HCT116 (cell line): ENCODE measurements around the gene CDC42EP2. TPM values are rescaled to one million over a fixed set of nuclear protein-coding genes. Genes with fewer than 3 reads are reported as not detected.

Source experiments
- ATAC-seq: fragments of 200-7000 bp; cut with Tn5 transposase; 2 replicates; pipeline ENCODE4 v1.9.1; 2020; ENCODE audit warnings: mild to moderate bottlenecking, moderate library complexity
- BruUV-seq: library from RNA; stranded (reverse); fragments of 400-500 nt; replicated peaks from 2 replicates; lab custom pipeline; 2021; lab: Mats Ljungman, UMichigan
- CTCF ChIA-PET: fragments of 300-600 bp; sonication (Branson Sonifier 250); formaldehyde crosslinking; loops from one replicate; lab custom pipeline; 2021; ENCODE audit warnings: antibody characterized with exemption; lab: Charles Lee
- POLR2A ChIA-PET: fragments of 300-600, 350-600 bp; sonication (Branson Sonifier 250); formaldehyde crosslinking; loops from one replicate; lab custom pipeline; 2021; ENCODE audit warnings: antibody characterized with exemption; lab: Charles Lee
- RAD21 ChIA-PET, 2 experiments: fragments of 300-600 bp; sonication (Branson Sonifier 250); formaldehyde crosslinking; loops; one replicate each; lab custom pipeline; 2023; ENCODE audit warnings: low total read pairs in 2 of 2; ENCODE audit not compliant: uncharacterized antibody in 2 of 2, unreplicated experiment in 2 of 2, low non-redundant PET in 1 of 2; lab: Charles Lee
- DNase-seq: peaks from one replicate; pipeline ENCODE4 v3.0.0-alpha.2; 2010; ENCODE audit warnings: low read depth, low spot score
- H2AFZ ChIP-seq: fragments of 200-600 bp; shearing (Covaris generic), sonication (generic); 2 replicates; pipeline ENCODE4 v1.6.1; 2017; ENCODE audit warnings: low read depth, mixed run types, mixed read lengths, antibody characterized with exemption, low read length; ENCODE audit not compliant: poor library complexity, severe bottlenecking
- H3K27ac ChIP-seq: 2 replicates; pipeline ENCODE4 v1.5.1; 2012; ENCODE audit warnings: low read depth, low read length
- H3K27me3 ChIP-seq: fragments of 200-600 bp; sonication (generic); 2 replicates; pipeline ENCODE4 v1.6.1; 2016; ENCODE audit warnings: mixed run types, low read length, mixed read lengths; ENCODE audit not compliant: insufficient read depth
- H3K36me3 ChIP-seq, 2 experiments: fragments of 200-500 bp in 1 of 2; fragments of 200-600 bp in 1 of 2; sonication (Bioruptor generic) in 1 of 2; sonication (generic) in 1 of 2; 2 replicates each; pipeline versions ENCODE4 v1.5.1 to v1.6.1; 2014 to 2016; ENCODE audit warnings: low read length in 2 of 2, inconsistent platforms in 1 of 2, mixed read lengths in 1 of 2, mixed run types in 1 of 2; ENCODE audit not compliant: insufficient read depth in 2 of 2, control insufficient read depth in 1 of 2
- H3K4me1 ChIP-seq, 2 experiments: fragments of 200-600 bp in 1 of 2; sonication (generic) in 1 of 2; 2 replicates each; pipeline versions ENCODE4 v1.5.1 to v1.6.1; 2012 to 2017; ENCODE audit warnings: low read length in 2 of 2, inconsistent platforms in 1 of 2, mild to moderate bottlenecking in 1 of 2, mixed read lengths in 1 of 2, mixed run types in 1 of 2, moderate library complexity in 1 of 2; ENCODE audit not compliant: insufficient read depth in 2 of 2, control insufficient read depth in 1 of 2
- H3K4me2 ChIP-seq: fragments of 200-600 bp; sonication (generic); 2 replicates; pipeline ENCODE4 v1.6.1; 2017; ENCODE audit warnings: mixed run types, low read length, mixed read lengths
- H3K4me3 ChIP-seq, 2 experiments: fragments of 200-600 bp in 1 of 2; sonication (generic) in 1 of 2; replicated peaks in 1 of 2; 2 replicates each; pipeline ENCODE4 v1.5.1; 2011 to 2016; ENCODE audit warnings: low read length in 2 of 2, control low read depth in 1 of 2, low read depth in 1 of 2, mild to moderate bottlenecking in 1 of 2, mixed read lengths in 1 of 2, mixed run types in 1 of 2
- H3K79me2 ChIP-seq: fragments of 200-600 bp; sonication (generic); 2 replicates; pipeline ENCODE4 v1.6.1; 2017; ENCODE audit warnings: mild to moderate bottlenecking, mixed run types, low read length, moderate library complexity, mixed read lengths; ENCODE audit not compliant: insufficient read depth
- H3K9ac ChIP-seq: fragments of 200-600 bp; sonication (generic); 2 replicates; pipeline ENCODE4 v1.6.1; 2016; ENCODE audit warnings: low read length, mixed read lengths
- H3K9me2 ChIP-seq: fragments of 200-600 bp; sonication (generic), shearing (Covaris generic); 2 replicates; pipeline ENCODE4 v1.6.1; 2017; ENCODE audit warnings: mixed run types, mild to moderate bottlenecking, moderate library complexity; ENCODE audit not compliant: insufficient read depth
- H3K9me3 ChIP-seq, 2 experiments: fragments of 200-500 bp in 1 of 2; fragments of 200-600 bp in 1 of 2; sonication (Bioruptor generic) in 1 of 2; sonication (generic) in 1 of 2; 2 replicates each; pipeline ENCODE4 v1.6.1; 2014 to 2017; ENCODE audit warnings: low read length in 2 of 2, mixed read lengths in 2 of 2, inconsistent platforms in 1 of 2, low read depth in 1 of 2, mild to moderate bottlenecking in 1 of 2, mixed run types in 1 of 2, moderate library complexity in 1 of 2; ENCODE audit not compliant: control insufficient read depth in 1 of 2, insufficient read depth in 1 of 2
- H4K20me1 ChIP-seq: fragments of 200-600 bp; sonication (generic), shearing (Covaris generic); 2 replicates; pipeline ENCODE4 v1.6.1; 2017; ENCODE audit warnings: mixed run types, mild to moderate bottlenecking, moderate library complexity; ENCODE audit not compliant: insufficient read depth
- CBX3 ChIP-seq: IDR thresholded peaks from 2 replicates; pipeline ENCODE4 v1.6.1; 2012; ENCODE audit warnings: low read depth
- ELF1 ChIP-seq: IDR thresholded peaks from 2 replicates; pipeline ENCODE4 v1.6.1; 2012; ENCODE audit warnings: low read depth, borderline replicate concordance
- EZH2phosphoT487 ChIP-seq: fragments of 200-600 bp; IDR thresholded peaks from 2 replicates; pipeline ENCODE4 v1.6.1; 2018; ENCODE audit warnings: antibody characterized with exemption, borderline replicate concordance
- POLR2AphosphoS5 ChIP-seq: IDR thresholded peaks from 2 replicates; pipeline ENCODE4 v1.6.1; 2011; ENCODE audit warnings: mild to moderate bottlenecking, low read depth, low read length, moderate library complexity
- RAD21 ChIP-seq: IDR thresholded peaks from 2 replicates; pipeline ENCODE4 v1.6.1; 2012; ENCODE audit warnings: low read depth, mild to moderate bottlenecking
- SP1 ChIP-seq: IDR thresholded peaks from 2 replicates; pipeline ENCODE4 v1.6.1; 2012; ENCODE audit warnings: low read depth
- TCF7L2 ChIP-seq: IDR thresholded peaks from 2 replicates; pipeline ENCODE4 v1.7.0; 2011; ENCODE audit warnings: borderline replicate concordance, inconsistent platforms; ENCODE audit not compliant: insufficient read depth, insufficient read length; ENCODE audit errors: extremely low read depth
- ZFX ChIP-seq: fragments of 450-650 bp; IDR thresholded peaks from 2 replicates; pipeline ENCODE4 v1.6.1; 2017
- ZNF274 ChIP-seq: fragments of 200-500 bp; sonication (Bioruptor generic); IDR thresholded peaks from 2 replicates; pipeline ENCODE4 v1.6.1; 2014; ENCODE audit warnings: mild to moderate bottlenecking, low read depth, low read length, inconsistent platforms
- intact Hi-C: fragments of 100-400 bp; cut with micrococcal nuclease; formaldehyde crosslinking; loops from 2 replicates; pipeline ENCODE4 v1.10.0; 2022
- total RNA-seq: library from RNA; stranded (reverse); gene quantifications from one replicate; pipeline ENCODE4 v1.2.1, GENCODE V29; 2021; ENCODE audit not compliant: unreplicated experiment
- TF ChIP-seq, protein P1 (sequence below): IDR thresholded peaks from 2 replicates; pipeline ENCODE4 v1.6.1; 2012

CDC42EP2 gene
- total RNA-seq, 1 experiment from 2014 or later = 15.4 TPM

DNA sequence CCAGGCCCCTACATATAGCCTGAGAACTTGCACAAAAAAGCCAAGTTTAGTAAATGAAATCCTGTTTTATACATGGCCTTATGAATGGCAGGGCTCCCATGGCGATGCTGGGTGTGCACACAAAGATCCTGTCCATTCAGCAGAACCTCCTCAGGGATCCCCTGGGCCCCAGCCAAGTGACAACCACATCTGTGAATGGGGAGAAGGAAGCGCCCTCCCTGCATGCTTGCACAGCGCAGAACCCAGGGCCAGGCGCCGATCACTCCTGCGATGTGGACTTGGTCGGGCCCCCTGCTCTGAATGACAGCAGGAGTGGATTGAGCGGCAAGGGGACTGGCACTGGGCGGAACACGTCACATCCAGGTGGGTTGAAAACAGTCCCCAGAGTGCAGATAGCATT, 4.5 kb upstream of the CDC42EP2 start (continued):
- TF ChIP-seq TCF7L2 (no peak), RAD21 (no peak), POLR2AphosphoS5 (no peak)

DNA sequence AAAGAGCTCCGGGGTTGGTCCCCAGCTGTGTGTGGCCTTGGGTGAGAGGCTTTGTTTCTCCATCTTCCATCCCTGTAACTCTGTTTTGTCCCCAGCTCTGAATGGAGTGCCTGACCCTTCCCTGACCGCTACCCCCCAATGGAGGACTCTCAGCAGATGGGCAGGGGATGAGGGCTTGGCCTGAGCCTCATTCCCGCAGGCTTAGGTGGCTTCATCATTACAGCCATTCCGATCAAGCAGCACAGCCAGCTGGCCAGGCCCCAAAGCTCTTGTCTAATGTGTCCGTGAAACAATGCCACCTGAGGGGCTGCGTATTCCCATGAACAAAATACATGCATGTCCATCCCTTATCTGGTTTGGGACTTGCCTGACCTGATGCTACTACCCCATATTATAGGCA, 3.9 kb upstream of the CDC42EP2 start:
- ATAC-seq = no peak
- Histone ChIP-seq H2AFZ (no peak overlapping the region), H3K4me1 (peaks cover 10 to 54% of the 10 kb centered on the region in 2 experiments), H3K27ac (no peak overlapping the region), H3K9me2 (no peaks in the 10 kb centered on the region), H3K9ac (no peak overlapping the region), H3K9me3 (no peaks in the 10 kb centered on the region), H3K4me3 (no peak overlapping the region), H3K36me3 (no peaks in the 10 kb centered on the region), H3K27me3 (no peaks in the 10 kb centered on the region), H4K20me1 (no peaks in the 10 kb centered on the region), H3K79me2 (peaks cover 9% of the 10 kb centered on the region), H3K4me2 (no peak overlapping the region)
- ChIA-PET RAD21 (no interaction called here), POLR2A (interaction anchor here (0.6 kb wide), 1 partner anchor 36 kb away, joined by 3 read pairs; no protein-coding TSS in a partner anchor), CTCF (interaction anchor here (0.6 to 1.0 kb wide), 2 partner anchors 19 to 32 kb away, joined by 3 read pairs; no protein-coding TSS in a partner anchor)
- no peak for DNase-seq
- intact Hi-C loops = no loop called here
- TF ChIP-seq, protein P1, sequence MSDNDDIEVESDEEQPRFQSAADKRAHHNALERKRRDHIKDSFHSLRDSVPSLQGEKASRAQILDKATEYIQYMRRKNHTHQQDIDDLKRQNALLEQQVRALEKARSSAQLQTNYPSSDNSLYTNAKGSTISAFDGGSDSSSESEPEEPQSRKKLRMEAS = no peak
- no peak for TF ChIP-seq ELF1
- no peak for TF ChIP-seq EZH2phosphoT487
- no TSS peak for BruUV-seq

DNA sequence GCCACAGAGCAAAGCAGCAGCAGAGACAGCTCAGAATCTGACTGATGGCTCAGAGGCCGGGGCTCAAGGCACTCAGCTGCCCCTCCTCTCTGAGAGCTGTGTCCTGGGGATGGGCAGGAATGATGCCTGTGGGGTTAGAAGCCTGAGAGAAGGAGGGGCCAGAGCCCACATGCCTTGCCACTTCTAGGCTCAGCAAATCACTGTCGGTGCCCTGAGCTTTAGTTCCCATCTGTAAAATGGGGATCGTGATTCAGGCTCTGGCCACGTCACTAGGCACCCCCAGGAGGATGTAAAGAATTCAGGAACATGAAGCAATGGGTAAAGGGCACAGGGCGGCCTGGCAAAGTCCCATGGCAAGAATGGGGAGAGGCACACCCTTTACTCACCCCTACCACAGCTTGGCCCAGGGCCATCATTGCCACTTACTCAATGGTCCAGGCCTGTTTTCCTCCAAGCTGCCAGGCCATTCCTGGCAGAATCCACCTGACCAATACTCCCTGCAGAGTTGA, 3.4 kb upstream of the CDC42EP2 start:
- BruUV-seq = no TSS peak
- H3K4me1 ChIP-seq = peaks cover 14 to 59% of the 10 kb centered on the region in 2 experiments
- no peaks in the 10 kb centered on the region for H4K20me1 ChIP-seq
- no peak overlapping the region for H3K4me3 ChIP-seq
- H3K27ac ChIP-seq = no peak overlapping the region
- no peaks in the 10 kb centered on the region for H3K27me3 ChIP-seq
- RAD21 ChIA-PET = no interaction called here
- no peak overlapping the region for H3K4me2 ChIP-seq
- TF ChIP-seq ZFX (no peak), ELF1 (no peak), CBX3 (no peak), ZNF274 (no peak), TCF7L2 (no peak), SP1 (no peak)
- H3K9ac ChIP-seq = no peak overlapping the region
- H3K79me2 ChIP-seq = peaks cover 14% of the 10 kb centered on the region
- POLR2A ChIA-PET = interaction anchor here (0.6 kb wide), 1 partner anchor 36 kb away, joined by 3 read pairs; no protein-coding TSS in a partner anchor
- H3K9me3 ChIP-seq = no peaks in the 10 kb centered on the region
- CTCF ChIA-PET = interaction anchor here (0.6 to 2.1 kb wide), 3 partner anchors 19 to 36 kb away, joined by 3 to 7 read pairs (median 3); no protein-coding TSS in a partner anchor
- ATAC-seq (no peak), DNase-seq (no peak)
- no peak overlapping the region for H2AFZ ChIP-seq
- H3K9me2 ChIP-seq = no peaks in the 10 kb centered on the region
- H3K36me3 ChIP-seq = no peaks in the 10 kb centered on the region
- intact Hi-C loops = no loop called here
